Limb (tissue), 2 donors: ENCODE results near the gene TMEM94.
"Not testable (repeated sequence)": the region's sequence is repeated elsewhere in the genome, so short reads cannot be mapped to it uniquely, and the experiment has no call there.

Experiments used
- DNase-seq, 2 donors: peaks; one replicate each; pipeline ENCODE4 v3.0.0-alpha.2; 2016; ENCODE audit errors: extremely low spot score in 2 of 2

The TMEM94 gene

GRCh38 chr17:75509528-75510258, 53.3 kb downstream of the TMEM94 start:
- DNase-seq, result no peak

GRCh38 chr17:75511270-75511609, 54.8 kb downstream of the TMEM94 start:
- DNase-seq, result no peak

- DNase-seq, result no peak
Observed at GRCh38 chr17:75511610-75512575, 55.5 kb downstream of the TMEM94 start.

DNA sequence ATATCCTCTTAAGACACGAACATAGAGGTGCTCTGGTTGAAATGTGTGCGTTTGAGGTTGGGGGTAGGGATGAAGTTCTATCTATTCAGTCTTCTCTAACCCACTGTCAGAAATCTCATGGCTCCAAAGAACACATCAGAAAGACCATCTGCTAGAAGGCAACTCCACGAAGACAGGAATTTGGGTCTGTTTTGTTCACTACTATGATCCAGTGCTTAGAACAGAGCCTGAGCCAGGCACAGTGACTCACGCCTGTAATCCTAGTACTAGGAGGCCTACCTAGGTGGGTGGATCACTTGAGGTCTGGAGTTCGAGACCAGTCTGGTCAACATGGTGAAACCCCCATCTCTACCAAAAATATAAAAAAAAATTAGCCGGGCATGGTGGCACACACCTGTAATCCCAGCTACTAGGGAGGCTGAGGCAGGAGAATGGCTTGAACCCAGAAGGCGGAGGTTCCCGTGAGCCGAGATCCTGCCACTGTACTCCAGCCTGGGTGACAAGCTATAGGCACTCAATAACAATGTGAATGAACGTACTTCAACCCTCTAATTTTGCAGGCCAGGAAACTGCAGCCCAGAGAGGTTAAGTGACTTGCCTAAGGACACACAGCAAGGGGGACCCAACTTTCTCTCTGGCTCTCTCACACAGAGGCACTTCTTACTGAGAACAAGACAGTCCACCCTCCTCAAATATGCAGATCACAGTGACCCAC, 56.6 kb downstream of the TMEM94 start:
- no peak for DNase-seq

DNA sequence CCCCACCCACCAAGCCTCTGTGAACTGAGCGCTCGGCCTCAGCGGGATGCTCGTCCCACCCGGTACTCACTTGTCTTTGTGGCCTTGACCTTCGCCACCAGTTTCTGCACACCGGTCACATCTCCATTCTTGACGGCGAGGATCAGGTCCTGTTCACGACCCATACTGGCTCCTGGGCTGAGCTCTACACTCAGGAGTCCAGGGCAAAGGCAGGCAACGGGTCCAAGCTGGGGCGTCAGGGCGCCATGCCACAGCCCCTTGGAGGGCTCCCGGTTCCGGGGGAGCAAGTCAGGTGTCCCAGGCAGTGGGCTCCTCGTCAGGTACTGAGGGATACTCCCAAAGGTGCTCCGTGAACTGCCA, 57.2 kb downstream of the TMEM94 start:
- DNase-seq, result no peak

- no peak for DNase-seq
Observed at GRCh38 chr17:75514299-75514918, 58.0 kb downstream of the TMEM94 start.

- no peak for DNase-seq
Observed at GRCh38 chr17:75514919-75515495, 58.6 kb downstream of the TMEM94 start.

GRCh38 chr17:75515496-75516254, 59.2 kb downstream of the TMEM94 start, which contains the start of gene CASKIN2:
Gene CASKIN2 (minus strand): TSS chr17:75515537. CDS start chr17:75513804, 1,733 bp downstream.
- peak; percentile 93 to 98 for DNase-seq

- peak; percentile 93 to 97 for DNase-seq
Observed at GRCh38 chr17:75516255-75516618, 59.8 kb downstream of the TMEM94 start, which contains the start of gene TSEN54. Gene TSEN54 (plus strand): TSS chr17:75516528. CDS start chr17:75516561, 33 bp downstream.

DNA sequence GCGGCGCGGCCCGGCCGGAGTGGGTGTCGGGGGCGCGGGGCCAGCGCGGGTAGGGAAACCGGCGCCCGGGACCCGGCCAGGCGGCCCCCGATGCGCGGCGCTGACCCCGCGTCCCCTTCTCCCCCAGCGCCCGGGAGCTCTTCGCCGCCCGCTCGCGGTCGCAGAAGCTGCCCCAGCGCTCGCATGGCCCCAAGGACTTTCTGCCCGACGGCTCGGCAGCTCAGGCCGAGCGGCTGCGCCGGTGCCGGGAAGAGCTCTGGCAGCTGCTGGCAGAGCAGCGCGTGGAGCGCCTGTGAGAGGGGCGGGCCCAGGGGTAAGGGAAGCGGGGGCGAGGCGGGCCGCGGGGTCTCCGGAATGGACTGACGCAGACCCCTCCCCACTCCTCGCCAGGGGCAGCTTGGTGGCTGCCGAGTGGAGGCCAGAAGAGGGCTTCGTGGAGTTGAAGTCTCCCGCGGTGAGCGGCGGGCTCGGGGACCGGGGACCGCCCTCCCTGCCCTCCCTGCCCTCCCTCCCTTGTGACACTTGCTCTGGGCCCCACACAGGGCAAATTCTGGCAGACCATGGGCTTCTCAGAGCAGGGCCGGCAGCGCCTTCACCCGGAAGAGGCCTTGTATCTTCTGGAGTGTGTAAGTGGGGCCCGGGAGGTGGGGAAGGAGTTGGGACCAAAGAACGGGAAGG, 60.3 kb downstream of the TMEM94 start:
- peak; percentile 24 to 77 for DNase-seq

GRCh38 chr17:75517297-75517865, 60.9 kb downstream of the TMEM94 start:
- no peak for DNase-seq

- DNase-seq, result no peak
Observed at GRCh38 chr17:75518201-75518600, 61.8 kb downstream of the TMEM94 start.

GRCh38 chr17:75518983-75519537, 62.6 kb downstream of the TMEM94 start:
- DNase-seq, result no peak

- DNase-seq, result not testable (repeated sequence)
Observed at GRCh38 chr17:75520413-75520812, 64.0 kb downstream of the TMEM94 start.

- DNase-seq, result no peak
Observed at GRCh38 chr17:75521290-75521689, 64.9 kb downstream of the TMEM94 start.

DNA sequence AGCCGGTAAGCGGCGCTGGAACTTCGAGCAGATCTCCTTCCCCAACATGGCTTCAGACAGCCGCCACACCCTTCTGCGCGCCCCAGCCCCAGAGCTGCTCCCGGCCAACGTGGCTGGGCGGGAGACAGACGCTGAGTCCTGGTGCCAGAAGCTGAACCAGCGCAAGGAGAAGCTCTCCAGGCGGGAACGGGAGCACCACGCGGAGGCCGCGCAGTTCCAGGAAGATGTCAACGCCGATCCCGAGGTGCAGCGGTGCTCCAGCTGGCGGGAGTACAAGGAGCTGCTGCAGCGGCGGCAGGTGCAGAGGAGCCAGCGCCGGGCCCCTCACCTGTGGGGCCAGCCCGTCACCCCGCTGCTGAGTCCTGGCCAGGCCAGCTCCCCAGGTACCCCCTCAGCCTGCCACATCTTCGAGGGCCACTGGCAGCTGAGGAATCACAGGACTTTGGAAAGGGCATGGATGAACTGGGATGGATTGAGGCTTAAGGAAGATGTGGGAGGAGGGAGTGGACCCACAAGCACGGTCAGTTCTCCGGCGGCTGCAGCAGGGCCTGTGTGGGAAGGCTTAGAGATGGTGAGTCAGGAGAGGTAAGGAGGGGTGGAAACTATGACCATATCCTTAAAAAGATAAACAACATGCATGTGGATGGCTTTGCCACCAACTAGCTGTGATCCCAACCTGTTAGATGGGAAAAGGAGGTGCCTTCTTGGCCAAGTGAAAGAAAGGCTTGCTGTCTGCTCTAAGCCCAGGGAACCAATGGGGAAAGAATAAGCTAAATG, 65.7 kb downstream of the TMEM94 start:
- no peak for DNase-seq

DNA sequence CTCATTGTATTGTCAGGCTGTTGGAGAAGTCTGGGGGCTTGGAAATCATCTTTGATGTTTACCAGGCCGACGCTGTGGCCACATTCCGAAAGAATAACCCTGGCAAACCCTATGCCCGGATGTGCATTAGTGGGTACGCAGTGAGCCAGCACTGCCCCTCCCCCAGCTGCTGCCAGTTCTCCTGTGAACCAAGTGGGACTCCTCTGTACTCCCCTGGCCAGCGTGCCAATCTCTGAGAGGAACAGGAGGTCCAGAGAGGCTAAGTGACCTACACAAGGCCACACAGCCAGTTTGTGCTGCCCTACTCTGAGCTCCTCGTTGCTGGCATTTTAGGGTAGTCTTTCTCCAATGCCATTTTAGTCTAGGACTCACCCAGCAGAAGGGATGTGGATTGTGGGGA, 67.2 kb downstream of the TMEM94 start:
- DNase-seq, result no peak

DNA sequence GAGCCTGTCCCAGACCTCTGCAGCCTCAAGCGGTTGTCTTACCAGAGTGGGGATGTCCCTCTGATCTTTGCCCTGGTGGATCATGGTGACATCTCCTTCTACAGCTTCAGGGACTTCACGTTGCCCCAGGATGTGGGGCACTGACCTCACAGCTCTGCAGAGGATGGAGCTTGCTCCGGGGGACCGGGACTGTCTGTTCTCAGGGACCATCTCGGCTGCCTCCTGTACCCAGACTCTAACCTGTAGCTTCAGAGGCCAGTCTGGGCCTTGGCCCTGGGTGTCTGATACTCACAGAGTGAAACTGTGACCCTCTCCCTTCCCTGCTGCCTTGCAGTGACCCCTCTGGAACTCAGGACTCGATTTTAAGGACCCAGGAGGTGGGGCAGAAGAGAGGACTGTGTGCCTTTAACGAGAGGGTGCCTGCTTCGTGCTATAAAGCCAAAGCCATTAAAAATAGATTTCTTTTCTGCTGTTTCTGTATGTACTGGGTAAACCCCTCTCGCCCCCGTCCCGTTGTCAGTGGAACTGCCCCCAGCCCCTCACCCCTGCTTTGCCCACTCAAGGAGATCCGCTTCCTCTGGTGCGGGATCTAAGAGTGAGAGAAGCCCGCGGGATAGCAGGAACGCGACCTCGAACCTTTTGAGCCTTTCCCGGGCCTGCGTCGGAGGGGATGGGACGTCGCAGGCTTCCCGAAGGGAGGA, 68.0 kb downstream of the TMEM94 start:
- no peak for DNase-seq
